Adrenal gland (tissue), 12 donors: ENCODE data around the gene TDRKH. TPM values are rescaled to one million over a fixed set of nuclear protein-coding genes. Genes with fewer than 3 reads are reported as not detected.
"Not testable (repeated sequence)": the region's sequence is repeated elsewhere in the genome, so short reads cannot be mapped to it uniquely, and the experiment has no call there.

Experiments
- DNase-seq, 7 donors: peaks; one replicate each; pipeline ENCODE4 v3.0.0-alpha.2; 2019 to 2020
- H3K27ac ChIP-seq, 5 donors: fragments of 200-600 bp; sonication (generic) in 4 of 5; 1 replicate in 3 of 5; 2 replicates in 2 of 5; pipeline versions ENCODE4 v1.5.1 to v1.8.0; 2016 to 2020; ENCODE audit warnings: mild to moderate bottlenecking in 1 of 5
- H3K27me3 ChIP-seq: fragments of 200-600 bp; 2 replicates; pipeline ENCODE4 v1.8.0; 2021
- H3K36me3 ChIP-seq, 2 donors: fragments of 200-600 bp; replicated peaks in 1 of 2; 1 replicate in 1 of 2; 2 replicates in 1 of 2; pipeline versions ENCODE4 v1.5.1 to v1.8.0; 2018 to 2022
- H3K4me1 ChIP-seq, 2 donors: fragments of 200-600 bp; replicated peaks in 1 of 2; 1 replicate in 1 of 2; 2 replicates in 1 of 2; pipeline versions ENCODE4 v1.5.1 to v1.8.0; 2018 to 2021
- H3K4me3 ChIP-seq, 4 donors: fragments of 200-600 bp; sonication (generic) in 3 of 4; one replicate each; pipeline ENCODE4 v1.5.1; 2016 to 2018
- H3K9me3 ChIP-seq, 3 donors: fragments of 200-600 bp; sonication (generic) in 1 of 3; replicated peaks in 1 of 3; 1 replicate in 2 of 3; 2 replicates in 1 of 3; pipeline versions ENCODE4 v1.5.1 to v1.8.0; 2016 to 2021
- POLR2A ChIP-seq, 2 donors: fragments of 450-650 bp; IDR thresholded peaks; one replicate each; pipeline ENCODE4 v1.6.1; 2017; ENCODE audit warnings: antibody characterized with exemption in 2 of 2, mild to moderate bottlenecking in 2 of 2, moderate library complexity in 1 of 2
- WGBS, 4 donors: extraction: QIAGEN DNeasy Blood & Tissue Kit in 2 of 4; methylation state at CpG; one replicate each; pipeline versions ENCODE4 v1.1.5 to v1.1.7; 2013 to 2017; 5-methylcytosine and 5-hydroxymethylcytosine counted together
- intact Hi-C, 2 donors: fragments of 100-400 bp; cut with DNase I; formaldehyde crosslinking; loops; one replicate each; pipeline versions ENCODE4 v1.14.1 to v1.15.0; 2022 to 2023
- polyA plus RNA-seq, 3 donors: library from polyadenylated mRNA; stranded (reverse); fragments of 200-250 nt in 2 of 3; fragments of 350-450 nt in 1 of 3; fragmentation: Illumina TruSeq in 1 of 3; extraction: RNeasy Lipid Tissue Mini Kit (QIAGEN cat#74804) in 1 of 3; gene quantifications; one replicate each; pipeline ENCODE4 v1.2.3, GENCODE V29; 2013 to 2014
- total RNA-seq, 9 donors: library from RNA; depleted of rRNA in 4 of 9; stranded (reverse); fragments of >200 nt in 4 of 9; fragments of 120-200 nt in 1 of 9; fragmentation: NEBNext Ultra II Directional in 1 of 9; extraction: Animal tissue kit (Norgen Biotek cat#: 25700) in 1 of 9; gene quantifications; one replicate each; pipeline versions ENCODE4 v1.1.0 to v1.2.4, GENCODE V29; 2013 to 2023
- TF ChIP-seq, protein P1 (sequence below), 6 experiments: fragments of 450-650 bp in 4 of 6; fragments of 200-600 bp in 2 of 6; sonication (generic) in 1 of 6; IDR thresholded peaks; 1 replicate in 5 of 6; 2 replicates in 1 of 6; pipeline versions ENCODE4 v1.5.1 to v1.8.0; 2016 to 2021; ENCODE audit warnings: antibody characterized with exemption in 6 of 6, mild to moderate bottlenecking in 2 of 6, moderate library complexity in 1 of 6
- donor health status: healthy with polysubstance abuse.
- donor health status: Bipolar disorder and iron deficiency.
- donor health status: DM: yes; HTN: yes; CAD: no.
- donor health status: DM: no; HTN: no; CAD: no.
- donor health status: DM: no; HTN: no; CAD: no.
- donor health status: DM: yes; HTN: yes; CAD: no.

The TDRKH gene
- total and polyA plus RNA-seq, 12 donors = 2.1 to 9.1 (median 5.8) TPM

DNA sequence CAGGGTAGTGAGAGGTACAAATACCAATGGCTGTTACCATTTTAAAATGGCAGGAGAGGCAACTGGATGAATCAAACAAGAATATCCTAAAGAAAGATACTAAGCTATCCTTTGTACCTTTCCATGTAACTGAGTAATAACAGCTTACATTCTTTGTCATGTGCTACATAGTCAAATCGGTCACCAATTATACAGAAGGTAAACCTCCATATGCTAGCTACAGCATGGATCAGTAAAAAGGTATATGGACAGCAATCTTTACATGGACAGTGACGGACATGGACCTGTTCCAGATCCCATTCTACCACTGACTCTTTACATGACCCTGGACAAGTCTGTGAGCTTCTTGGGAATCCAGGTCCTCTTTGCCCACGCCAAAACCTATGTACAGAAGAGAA lies 13.6 kb downstream of the TDRKH start:
- no peaks in the 10 kb centered on the region for H3K27me3 ChIP-seq
- no peaks in the 10 kb centered on the region for H3K9me3 ChIP-seq
- H3K4me3 ChIP-seq = no peak overlapping the region
- WGBS, 4 donors = 77 to 98% (median 85%) methylated on average over 3 of the region's 3 CpGs
- TF ChIP-seq POLR2A (IDR thresholded peaks at IDR 0.05) = no peak
- TF ChIP-seq, protein P1, sequence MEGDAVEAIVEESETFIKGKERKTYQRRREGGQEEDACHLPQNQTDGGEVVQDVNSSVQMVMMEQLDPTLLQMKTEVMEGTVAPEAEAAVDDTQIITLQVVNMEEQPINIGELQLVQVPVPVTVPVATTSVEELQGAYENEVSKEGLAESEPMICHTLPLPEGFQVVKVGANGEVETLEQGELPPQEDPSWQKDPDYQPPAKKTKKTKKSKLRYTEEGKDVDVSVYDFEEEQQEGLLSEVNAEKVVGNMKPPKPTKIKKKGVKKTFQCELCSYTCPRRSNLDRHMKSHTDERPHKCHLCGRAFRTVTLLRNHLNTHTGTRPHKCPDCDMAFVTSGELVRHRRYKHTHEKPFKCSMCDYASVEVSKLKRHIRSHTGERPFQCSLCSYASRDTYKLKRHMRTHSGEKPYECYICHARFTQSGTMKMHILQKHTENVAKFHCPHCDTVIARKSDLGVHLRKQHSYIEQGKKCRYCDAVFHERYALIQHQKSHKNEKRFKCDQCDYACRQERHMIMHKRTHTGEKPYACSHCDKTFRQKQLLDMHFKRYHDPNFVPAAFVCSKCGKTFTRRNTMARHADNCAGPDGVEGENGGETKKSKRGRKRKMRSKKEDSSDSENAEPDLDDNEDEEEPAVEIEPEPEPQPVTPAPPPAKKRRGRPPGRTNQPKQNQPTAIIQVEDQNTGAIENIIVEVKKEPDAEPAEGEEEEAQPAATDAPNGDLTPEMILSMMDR (IDR thresholded peaks at IDR 0.05) = no peak
- H3K4me1 ChIP-seq = no peaks in the 10 kb centered on the region
- intact Hi-C loops = no loop called here
- no peak overlapping the region for H3K27ac ChIP-seq
- no peak for DNase-seq
- H3K36me3 ChIP-seq = peaks cover 0 to 28% of the 10 kb centered on the region in 2 donors

DNA sequence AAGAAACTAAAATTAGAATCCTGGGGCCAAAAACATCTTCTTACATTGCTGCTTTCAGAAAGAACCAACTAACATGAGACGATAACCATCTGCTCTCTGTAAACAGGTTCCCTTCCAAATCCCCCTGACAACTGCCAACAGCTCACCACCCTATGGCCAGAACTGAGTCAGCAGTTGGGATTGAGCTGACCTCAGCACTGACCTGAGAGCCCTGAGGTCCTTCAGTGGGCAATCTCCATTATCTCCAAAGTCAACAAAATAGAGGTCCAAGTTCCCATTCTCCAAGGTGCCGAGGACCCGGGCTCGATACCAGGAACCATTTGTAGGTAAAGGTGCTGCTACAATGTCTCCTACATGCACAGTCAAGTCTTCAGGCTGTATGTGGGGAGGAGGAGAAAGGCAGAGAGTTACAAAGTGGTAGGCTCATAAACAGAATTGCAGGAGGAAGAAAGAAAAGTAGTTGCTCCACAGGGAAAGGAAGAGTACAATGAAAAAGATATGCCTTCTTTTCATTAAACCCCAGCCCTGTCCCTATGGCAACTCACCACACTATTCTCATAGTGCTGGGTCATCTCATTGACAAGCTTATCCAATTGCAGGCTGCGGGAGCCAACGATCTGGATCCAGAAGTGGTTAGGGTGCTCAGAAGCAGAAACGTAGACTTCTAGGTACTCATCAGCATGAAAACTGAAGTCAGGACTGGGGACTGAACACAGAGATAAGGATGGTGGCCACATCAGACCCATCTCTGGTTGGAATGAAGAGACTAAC lies 14.2 kb downstream of the TDRKH start:
- H3K27ac ChIP-seq = no peak overlapping the region
- WGBS, 4 donors = 94 to 95% (median 94%) methylated on average over 7 of the region's 7 CpGs
- H3K9me3 ChIP-seq = no peaks in the 10 kb centered on the region
- H3K4me3 ChIP-seq = no peak overlapping the region
- no peaks in the 10 kb centered on the region for H3K27me3 ChIP-seq
- DNase-seq = no peak
- intact Hi-C loops = no loop called here
- peaks cover 0 to 28% of the 10 kb centered on the region in 2 donors for H3K36me3 ChIP-seq
- no peaks in the 10 kb centered on the region for H3K4me1 ChIP-seq
- no peak for TF ChIP-seq POLR2A (IDR thresholded peaks at IDR 0.05)

DNA sequence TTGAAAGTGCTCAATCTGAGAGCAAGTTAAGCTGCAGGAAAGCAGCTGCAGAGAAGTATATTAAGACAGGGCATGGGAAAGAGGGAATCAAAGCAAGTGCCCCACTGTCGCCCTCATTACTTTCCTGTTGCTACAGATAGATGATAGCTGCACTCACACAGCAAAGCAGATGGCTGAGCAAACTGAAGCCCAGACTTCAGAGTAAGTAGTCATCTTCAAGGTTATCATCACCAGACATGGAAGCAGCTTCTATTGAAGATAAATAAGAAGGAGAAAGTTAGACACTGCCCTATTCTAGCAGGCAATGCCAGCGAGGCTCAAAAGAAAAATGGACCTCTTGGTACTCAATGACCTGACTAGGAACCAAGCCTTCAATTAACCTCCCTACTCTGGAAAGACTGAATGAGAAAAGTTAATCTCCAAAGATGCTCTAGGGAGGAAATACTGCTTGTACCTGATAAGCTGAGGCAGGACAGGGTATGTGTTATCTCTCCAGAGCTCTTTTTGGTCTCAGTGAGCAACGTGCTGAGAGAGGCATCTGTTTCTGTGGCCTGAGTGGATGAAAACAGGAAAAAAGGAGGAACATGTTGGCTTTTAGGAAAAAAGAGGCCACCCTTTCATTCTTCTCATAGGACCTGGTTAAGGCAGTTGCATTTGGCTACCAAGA lies 15.9 kb downstream of the TDRKH start:
- 68 to 98% (median 79%) methylated on average over 3 of the region's 3 CpGs for WGBS, 4 donors
- DNase-seq = no peak
- H3K4me3 ChIP-seq = no peak overlapping the region
- no peaks in the 10 kb centered on the region for H3K27me3 ChIP-seq
- no peaks in the 10 kb centered on the region for H3K9me3 ChIP-seq
- no peak for TF ChIP-seq POLR2A (IDR thresholded peaks at IDR 0.05)
- TF ChIP-seq, protein P1 (IDR thresholded peaks at IDR 0.05) = no peak
- H3K27ac ChIP-seq = no peak overlapping the region
- no peaks in the 10 kb centered on the region for H3K4me1 ChIP-seq
- intact Hi-C loops = no loop called here
- H3K36me3 ChIP-seq = peaks cover 0 to 28% of the 10 kb centered on the region in 2 donors

DNA sequence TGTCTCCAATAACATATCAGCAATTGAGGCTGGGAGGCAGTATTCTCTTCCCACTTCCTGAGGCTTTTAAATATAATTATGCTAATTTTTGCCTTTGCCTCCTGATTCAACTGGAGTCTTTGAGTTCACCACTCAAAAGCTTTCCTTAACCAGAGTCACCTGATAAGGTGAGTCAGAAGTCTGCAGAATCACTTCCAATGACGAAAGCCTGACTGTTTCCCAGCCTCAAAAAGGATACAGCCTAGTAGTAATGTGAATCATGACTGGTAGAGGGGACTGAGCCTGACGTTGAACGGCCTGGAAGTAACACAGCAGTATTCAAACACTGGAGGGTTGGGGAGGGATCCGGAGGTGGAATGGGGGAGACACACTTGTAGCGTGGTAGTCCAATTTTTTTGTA lies 16.6 kb downstream of the TDRKH start:
- H3K27ac ChIP-seq = no peak overlapping the region
- no peak overlapping the region for H3K4me3 ChIP-seq
- WGBS, 4 donors = 61 to 84% (median 69%) methylated on average over 5 of the region's 5 CpGs
- DNase-seq = no peak
- intact Hi-C loops = no loop called here
- H3K27me3 ChIP-seq = no peaks in the 10 kb centered on the region
- H3K9me3 ChIP-seq = no peaks in the 10 kb centered on the region
- TF ChIP-seq POLR2A (IDR thresholded peaks at IDR 0.05) = no peak
- TF ChIP-seq, protein P1 (IDR thresholded peaks at IDR 0.05) = no peak
- no peaks in the 10 kb centered on the region for H3K4me1 ChIP-seq
- peaks cover 0 to 27% of the 10 kb centered on the region in 2 donors for H3K36me3 ChIP-seq

DNA sequence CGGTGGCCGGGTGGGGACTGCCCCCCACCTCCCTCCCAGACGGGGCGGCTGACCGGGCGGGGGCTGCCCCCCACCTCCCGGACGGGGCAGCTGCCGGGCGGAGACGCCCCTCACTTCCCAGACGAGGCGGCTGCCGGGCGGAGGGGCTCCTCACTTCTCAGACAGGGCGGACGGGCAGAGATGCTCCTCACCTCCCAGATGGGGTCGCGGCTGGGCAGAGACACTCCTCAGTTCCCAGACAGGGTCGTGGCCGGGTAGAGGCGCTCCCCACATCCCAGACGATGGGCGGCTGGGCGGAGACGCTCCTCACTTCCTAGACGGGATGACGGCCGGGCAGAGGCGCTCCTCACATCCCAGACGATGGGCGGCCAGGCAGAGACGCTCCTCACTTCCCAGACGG lies 21.0 kb downstream of the TDRKH start:
- H3K27ac ChIP-seq, H3K4me3 ChIP-seq, H3K9me3 ChIP-seq, intact Hi-C loops, DNase-seq, H3K4me1 ChIP-seq, H3K27me3 ChIP-seq: not testable (repeated sequence)
- WGBS, 4 donors = 85 to 94% (median 89%) methylated on average over 10 to 26 of the region's 34 CpGs
- H3K36me3 ChIP-seq = peaks cover 0 to 11% of the 10 kb centered on the region in 2 donors

DNA sequence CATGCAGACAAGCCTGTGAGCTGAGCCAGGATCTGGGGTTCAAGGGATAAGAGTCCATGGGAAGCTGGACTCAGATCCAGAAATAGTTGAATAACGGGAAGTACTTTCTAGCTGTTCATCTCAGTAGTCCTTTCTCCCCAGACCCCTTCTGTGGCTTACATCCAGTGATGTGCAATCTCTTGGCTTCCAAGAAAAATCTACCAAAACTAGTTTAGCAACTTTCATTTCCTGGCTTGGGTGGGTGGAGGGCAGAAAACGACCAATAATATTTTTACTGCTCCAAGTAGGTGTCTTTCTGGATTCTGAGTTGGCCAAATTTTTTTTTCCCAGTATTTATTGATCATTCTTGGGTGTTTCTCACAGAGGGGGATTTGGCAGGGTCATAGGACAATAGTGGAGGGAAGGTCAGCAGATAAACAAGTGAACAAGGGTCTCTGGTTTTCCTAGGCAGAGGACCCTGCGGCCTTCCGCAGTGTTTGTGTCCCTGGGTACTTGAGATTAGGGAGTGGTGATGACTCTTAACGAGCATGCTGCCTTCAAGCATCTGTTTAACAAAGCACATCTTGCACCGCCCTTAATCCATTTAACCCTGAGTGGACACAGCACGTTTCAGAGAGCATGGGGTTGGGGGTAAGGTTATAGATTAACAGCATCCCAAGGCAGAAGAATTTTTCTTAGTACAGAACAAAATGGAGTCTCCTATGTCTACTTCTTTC lies 21.8 kb downstream of the TDRKH start:
- H3K27me3 ChIP-seq, H3K4me3 ChIP-seq, H3K9me3 ChIP-seq, DNase-seq, H3K27ac ChIP-seq, H3K36me3 ChIP-seq, H3K4me1 ChIP-seq, intact Hi-C loops: not testable (repeated sequence)
- WGBS, 4 donors = 48 to 63% (median 55%) methylated on average over 2 of the region's 7 CpGs
